DMS153 treated with DMSO at 0.1 percent for 48 hours (cell line): ENCODE measurements around the gene PNISR.

Experiments
- DNase-seq: peaks from one replicate; lab custom pipeline; 2025; ENCODE audit not compliant: unreplicated experiment; lab: John Stamatoyannopoulos, UW

The PNISR gene

DNA sequence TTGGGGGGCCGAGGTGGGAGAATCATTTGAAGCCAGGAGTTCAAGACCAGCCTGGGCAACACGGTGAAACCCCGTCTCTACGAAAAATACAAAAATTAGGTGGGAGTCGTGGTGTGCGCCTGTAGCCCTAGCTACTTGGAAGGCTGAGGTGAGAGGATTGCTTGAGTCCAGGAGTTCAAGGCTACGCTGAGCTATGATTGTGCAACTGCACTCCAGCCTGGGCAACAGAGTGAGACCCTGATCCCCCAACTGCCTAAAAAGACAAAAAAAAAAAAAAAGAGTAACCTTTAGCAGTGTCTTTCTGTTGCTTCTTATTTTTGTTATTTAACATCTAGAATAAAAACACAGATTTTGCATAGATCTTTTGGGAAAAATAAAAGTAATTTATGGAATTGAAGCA is 18.0 kb downstream of the PNISR start:
- no peak for DNase-seq

DNA sequence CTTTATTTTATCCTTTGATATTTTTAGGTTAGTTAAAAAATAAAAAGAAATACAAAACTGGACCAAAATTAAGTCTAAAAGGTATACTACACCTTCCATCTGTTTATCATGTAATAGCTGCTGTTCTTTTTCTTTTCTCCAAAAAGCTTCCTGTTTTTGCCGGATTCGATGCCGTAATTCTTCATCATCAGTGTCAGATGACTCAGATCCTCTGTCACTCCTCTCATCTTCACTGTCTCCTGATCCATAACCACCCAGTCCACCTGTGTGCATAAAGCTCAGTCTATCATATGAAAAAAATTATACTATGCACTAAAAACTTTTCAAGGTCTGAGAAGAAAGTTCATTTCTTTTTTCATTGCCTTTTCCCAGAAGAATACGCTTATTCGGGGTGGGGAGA is 22.7 kb downstream of the PNISR start:
- no peak for DNase-seq

DNA sequence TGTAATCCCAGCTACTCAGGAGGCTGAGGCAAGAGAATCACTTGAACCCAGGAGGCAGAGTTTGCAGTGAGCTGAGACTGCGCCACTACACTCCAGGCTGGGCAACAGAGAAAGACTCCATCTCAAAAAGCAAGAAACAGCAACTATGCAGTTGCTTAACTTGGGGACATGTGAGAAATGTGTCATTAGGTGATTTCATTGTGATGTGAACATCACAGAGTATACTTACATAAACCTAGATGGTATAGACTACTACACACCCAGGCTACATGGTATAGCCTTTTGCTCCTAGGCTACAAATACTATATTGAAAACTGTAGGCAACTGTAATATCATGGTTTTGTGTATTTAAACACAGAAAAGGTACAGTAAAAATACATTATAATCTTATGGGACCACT is 27.8 kb downstream of the PNISR start:
- no peak for DNase-seq

DNA sequence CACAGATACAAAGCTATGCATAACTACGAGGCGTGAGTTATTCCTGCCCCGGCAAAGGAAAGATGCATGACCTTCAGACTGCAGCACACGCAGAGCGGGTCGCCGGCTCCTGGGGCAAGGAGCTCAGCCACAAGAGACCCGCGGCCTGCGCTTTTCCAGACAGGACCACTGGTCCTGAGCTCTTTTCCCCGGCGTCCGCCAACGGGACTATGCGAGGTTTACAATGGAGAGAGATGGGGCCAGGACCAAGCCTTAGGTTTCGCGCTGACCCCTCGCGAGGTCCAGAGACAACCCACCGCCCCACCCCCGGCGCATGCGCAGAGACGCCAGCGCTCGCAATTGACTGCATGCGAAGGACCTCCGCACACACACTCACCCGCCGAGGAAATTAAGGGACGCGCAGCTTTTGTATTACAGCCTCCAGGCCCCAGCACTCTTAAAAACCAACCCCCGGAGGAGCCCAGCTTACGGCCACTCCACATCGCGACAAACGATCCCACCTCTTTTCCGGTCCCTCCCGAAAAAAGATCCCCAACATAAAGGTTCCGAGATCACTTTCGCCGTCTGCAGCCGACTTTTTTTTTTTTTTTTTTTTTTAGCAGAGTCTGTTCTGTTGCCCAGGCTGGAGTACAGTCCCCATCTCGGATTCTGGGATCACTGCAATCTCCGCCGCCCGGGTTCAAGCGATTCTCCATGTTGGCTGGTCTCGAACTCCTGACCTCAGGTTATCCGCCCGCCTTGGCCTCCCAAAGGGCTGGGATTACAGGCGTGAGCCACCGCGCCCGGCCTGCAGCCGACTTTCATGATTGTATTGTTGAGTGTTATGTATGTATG is 31.2 kb downstream of the PNISR start, which contains the start of gene COQ3:
Gene COQ3 (minus strand): TSS at position 498 of the 834 bp plus-strand sequence. CDS start 16 bp downstream, at position 482.
- peak; percentile 9 for DNase-seq

DNA sequence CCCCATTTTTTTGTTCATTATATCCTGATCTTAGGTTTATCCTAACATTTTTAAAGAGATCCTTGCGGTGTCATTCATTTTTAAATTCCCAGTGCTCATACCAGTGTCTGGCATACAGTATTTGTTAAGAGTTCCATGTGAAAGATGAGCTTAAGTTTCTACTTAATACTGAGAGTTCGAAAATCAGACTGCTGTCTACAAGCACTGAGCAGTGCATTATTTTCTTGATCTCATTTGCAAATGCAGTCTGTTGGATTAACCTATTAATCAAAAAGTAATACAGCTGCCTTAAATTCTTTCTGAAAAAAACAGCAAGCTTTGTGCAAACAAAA is 31.8 kb downstream of the PNISR start:
- no peak for DNase-seq

DNA sequence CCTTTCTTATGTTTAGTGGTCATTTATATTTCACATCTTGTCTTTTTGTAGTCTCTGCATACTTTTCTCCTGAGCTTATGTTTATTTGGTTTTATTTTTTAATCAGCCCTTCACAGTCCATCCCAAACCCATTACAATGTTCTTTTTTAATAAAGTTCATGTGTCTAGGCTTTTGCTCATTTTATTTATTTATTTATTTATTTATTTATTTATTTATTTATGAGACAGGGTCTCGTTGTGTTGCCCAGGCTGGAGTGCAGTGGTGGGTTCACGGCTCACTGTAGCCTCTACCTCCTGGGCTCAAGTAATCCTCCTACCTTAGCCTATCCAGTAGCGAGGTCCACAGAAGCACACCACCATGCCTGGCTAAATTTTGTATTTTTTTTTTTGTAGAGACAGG is 34.2 kb downstream of the PNISR start:
- DNase-seq = no peak

DNA sequence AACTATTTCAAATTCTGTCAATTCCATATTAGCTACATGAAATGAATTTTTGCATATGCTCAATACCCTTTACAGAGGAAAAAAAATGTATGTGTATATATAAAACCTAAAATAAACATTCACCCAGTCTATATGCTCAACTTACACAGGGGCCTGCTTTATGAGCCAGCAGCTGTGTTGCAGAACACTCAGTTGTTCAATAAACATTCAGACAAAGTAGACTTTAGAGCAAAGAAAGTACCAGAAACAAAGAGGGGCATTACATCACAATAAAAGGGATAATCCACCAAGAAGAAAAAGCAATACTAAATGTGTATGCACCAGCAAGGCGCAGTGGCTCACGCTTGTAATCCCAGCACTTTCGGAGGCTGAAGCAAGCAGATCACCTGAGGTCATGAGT is 40.6 kb downstream of the PNISR start:
- no peak for DNase-seq

DNA sequence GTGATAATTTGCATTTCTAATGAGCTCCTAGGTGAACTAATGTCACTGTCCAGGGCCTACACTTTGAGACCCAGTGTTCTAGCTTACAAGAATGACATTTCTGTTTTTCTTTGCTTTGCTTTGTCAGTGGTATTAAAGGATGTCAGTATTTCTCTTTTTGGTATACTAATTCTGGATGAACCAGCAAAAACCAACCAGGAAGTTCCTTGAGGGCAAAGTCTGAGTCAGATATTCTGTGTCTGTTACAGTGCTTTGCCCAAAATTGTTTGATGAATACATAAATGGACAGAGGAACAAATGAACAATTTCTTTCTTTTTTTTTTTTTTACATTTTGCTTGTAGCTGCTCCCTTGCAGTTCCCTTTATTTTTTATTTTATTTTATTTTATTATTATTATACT is 46.5 kb downstream of the PNISR start:
- DNase-seq = no peak

DNA sequence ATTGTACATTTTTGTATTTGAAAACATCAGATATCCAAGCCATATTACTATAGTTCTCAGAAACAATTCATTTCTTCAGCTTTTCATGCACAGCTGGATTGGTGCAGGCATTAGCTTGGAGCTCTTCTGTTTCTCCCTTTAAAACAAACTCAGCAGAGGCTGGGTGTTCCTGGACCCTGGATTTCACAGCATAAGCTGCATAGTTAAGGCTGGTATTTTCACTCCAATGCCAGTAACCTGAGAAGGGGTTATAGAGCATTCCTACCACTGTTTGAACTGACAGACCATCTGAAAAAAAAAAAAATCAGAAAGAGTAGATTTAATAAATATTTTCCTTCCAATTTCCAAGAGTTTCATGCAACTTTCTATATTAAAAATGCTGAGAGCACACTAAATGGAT is 55.6 kb downstream of the PNISR start:
- DNase-seq = no peak

DNA sequence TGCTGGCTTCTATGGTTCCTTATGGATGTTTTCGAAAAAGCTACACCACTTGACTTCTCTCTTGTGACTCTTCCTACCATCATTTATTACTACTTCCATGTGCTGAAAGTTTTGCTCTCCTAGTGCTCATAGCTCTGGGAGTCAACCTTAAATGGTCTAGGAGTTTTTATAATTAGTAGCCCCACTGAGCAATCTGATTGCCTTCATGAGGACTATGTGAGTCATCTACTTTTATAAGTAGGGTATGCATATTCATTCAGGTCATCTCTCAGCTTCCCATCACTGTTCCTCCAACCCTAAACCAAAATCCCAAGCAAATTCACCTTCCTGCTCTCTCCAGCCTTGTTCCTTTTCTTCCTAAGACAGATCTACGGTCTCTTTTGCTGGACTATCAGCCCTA is 58.3 kb downstream of the PNISR start:
- no peak for DNase-seq

DNA sequence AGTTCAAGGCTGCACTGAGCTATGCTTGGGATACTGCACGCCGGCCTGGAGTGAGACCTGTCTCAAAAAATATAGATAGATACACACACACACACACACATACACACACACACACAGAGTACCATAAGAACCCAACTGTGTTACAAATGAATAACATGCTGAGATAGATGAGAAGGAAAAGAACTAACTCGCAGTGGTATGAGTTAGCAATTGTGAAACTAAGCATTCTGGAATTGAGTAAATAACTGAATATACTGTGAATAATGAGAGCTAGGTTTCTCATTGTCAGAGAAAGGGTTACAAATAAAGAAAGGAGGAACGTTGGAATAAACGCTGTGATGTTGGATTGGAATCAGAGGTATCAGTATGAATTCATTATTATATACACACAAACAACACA is 61.1 kb downstream of the PNISR start:
- DNase-seq = no peak

DNA sequence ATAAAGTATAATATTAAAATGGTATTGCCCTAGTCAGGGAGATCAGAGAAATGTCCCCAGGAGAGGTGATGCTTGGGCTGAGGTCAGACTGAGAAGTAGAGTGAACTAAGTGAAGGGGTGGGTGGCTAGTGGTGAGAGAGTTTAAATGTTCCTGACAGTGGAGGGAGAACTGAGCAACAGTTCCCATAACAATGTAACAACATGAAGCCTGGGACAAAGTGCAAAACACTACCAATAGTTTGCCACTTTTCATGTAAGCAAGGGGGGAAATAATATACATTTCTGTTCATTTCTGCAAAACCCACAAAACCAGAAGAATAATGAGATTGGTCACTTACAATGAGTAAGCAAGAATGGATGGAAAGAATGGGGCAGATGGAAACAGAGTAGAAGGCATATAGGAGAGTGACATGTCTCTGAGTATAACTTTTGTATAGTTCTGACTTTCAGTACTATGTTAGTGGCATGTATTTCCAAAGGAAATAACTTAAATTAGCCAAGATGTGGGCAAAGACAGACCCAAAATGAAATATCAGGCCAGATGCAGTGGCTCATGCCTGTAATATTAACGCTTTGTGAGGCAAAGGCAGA is 62.3 kb downstream of the PNISR start:
- no peak for DNase-seq

DNA sequence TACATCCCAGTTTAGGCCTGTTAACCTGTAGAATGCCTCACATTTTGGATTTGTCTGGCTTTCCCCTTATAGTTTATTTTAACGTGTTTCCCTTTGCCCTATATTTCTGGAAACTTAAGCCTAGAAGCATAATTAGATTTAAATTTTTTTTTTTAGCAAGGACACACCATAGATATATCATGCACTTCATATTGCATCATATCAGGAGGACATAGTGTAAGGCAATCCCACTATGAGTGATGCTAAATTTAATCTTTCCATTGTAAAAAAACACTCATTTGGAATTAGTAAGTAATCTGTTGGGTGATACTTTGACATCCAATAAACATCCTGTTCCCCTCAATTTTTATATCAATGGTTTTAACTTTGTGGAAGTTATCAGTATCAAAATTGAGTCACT is 65.3 kb downstream of the PNISR start:
- no peak for DNase-seq

DNA sequence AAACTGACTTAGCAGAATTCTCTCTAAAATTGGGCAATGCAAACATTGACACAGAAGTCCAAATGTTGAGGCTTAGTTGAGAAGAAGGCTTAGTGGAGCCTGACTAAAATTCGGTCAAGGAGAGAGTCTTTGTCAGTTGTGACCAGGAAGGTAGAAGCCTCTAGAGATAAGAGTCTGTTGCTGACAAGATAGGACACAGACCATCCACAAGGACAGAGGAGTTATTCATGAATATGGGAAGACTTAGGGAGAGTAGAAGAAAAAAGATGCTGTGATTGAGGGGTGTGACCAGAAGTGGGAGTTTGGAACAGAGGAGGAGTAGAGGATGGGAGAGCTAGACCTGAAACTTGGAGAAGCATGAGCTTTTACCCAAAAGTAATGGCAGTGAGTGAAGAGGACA is 68.5 kb downstream of the PNISR start:
- DNase-seq = no peak

DNA sequence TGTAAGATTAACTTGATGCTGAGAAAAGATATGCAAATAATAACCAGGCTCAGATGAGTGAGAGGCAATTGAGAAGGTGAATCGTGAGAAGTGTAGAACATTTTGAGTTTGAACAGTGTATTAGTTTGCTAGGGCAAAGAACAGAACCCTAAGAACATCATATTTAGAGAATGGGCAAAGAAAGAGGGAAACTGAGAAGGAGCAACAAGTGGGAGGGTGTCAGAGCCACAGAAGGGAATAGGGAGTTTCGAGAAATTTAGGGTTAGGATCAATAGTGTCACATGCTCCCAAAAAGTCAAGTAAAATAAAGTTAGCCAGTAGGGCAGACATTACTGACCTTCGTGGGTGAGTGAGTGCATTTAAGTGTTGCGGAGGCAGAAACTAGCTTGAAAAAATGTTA is 70.1 kb downstream of the PNISR start:
- DNase-seq = no peak

DNA sequence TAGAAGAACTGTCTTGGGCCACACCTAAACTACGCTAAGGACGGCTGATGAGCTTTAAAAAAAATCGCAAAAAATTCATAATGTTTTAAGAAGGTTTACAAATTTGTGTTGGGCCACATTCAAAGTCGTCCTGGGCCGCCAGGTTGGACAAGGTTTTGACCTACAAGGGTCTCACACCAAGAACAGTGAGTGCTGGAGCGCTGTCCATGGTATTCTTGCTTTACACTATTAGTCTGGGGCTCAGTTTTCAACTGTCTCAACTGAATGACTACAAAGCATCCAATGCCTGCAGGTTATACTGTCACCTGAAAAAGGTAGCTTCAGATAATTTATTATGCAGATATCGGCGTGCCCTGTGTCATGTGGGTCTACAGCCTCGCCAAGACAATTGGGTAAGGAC is 72.0 kb downstream of the PNISR start:
- no peak for DNase-seq

DNA sequence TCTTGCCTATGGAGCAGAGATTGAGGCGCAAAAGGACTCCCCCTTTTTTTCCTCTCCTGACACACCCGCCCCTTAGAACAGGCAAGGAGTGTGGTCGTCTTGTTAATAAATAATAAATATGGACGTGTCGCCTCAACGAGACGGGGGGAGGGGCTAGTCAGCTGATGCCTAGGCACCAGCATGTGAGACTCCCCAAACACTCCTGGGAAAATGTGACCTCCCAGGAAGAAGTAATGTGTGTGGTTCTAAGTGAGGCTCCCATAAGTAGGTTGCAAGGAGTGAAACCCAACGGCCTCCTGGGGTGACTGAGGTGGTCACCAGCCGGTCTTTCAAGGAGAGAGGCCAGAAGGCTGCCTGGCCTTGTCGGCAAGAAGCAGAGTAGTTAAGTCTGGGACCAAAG is 74.5 kb downstream of the PNISR start:
- no peak for DNase-seq

DNA sequence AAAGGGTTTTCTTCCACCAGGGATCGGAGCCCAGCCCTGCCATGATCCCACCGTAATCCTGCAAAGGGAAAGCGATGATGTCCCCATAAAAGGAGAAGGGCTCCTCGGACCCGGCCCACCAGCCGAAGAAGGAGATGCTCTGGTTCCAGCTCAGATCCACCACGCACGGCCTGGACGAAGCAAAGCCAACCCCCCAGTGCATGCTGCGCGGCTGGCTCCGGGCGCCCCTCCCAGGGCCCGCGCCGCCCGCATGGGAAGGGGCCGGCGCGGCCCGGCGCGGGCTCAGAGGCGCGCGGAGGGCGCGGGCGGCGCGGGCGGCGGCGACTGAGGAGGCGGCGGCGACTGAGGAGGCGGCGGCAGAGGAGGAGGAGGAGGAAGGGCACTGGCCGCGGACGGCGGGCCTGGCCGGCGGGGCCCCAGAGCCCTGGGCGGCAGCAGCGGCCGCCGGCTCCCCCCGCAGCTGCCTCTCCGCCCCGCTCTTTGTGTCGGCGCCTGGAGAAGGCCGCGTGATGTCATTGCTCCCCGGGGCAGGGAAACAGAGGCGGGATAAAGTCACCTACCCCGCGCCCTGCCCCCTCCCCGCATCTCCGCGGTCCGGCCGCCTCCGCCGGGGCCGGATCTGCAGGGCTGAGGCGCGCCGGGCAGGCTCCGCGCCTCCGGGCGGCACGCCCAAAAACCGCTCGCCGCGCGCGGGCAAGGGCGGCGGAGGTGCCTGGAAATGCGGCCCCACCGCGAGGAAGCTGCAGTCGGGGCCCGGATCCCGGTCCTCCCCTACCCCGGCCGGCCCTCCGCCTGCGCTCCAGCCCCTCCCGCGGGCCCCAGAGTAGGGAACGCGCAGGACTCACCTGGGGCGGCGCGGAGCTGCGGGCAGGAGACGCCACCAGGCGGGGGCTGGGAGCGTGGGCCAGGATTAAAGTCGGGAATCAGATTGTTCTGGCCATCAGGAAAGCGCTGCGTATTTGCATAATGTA is 75.7 kb downstream of the PNISR start, which contains the start of gene FAXC:
Gene FAXC (minus strand): TSS at position 504 of the 971 bp plus-strand sequence. CDS start 302 bp downstream, at position 202.
- peak; percentile 56 for DNase-seq

DNA sequence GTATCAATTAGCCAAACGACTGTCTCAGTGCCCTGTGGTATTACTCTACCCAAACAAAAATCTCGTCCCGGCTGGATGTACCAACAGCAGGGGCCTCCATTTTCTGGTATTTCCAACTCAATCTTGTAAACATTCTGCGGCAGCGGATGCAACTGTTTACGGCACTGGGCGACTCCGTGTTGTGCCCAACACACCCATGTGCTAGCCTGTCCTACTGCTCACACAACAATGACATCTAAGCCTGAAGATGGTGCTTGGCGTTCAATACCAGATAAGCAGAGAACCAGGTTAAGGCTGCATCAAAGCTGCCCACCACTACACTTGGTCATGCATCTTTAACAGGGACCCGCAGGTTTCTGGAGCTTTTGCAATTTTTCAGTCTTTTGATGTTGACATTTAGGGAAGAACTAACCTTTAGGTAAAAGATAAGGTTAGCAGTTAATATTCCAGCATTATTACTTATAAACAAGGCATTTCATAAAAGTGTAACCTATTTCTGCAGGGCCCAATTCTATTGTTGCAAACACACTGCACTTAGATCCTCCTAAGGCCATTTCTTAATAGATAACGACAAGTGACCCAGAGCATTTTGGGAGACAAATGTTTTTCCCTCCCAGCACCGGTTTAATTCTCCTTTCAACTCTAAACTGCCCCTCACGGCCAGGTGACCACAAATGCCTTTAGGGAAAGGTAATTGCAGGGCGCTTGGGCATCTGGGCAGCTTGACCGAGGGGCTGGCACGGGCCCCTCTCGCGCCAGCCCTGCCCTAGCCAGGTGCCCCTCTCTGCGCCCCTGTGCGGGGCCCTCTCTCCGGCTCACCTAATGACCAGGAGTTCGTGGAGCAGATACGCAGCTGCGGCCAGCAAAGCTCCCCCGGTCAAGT is 76.6 kb downstream of the PNISR start:
- DNase-seq = no peak
